ENCODE measurements around the gene NPPA.
A peak's percentile ranks its signal among the peaks of the same experiment; 100 is the strongest.
"Not testable (repeated sequence)": the region's sequence is repeated elsewhere in the genome, so short reads cannot be mapped to it uniquely, and the experiment has no call there.

NPPA gene
- total RNA-seq: 0 reads per million in 3 experiments

DNA sequence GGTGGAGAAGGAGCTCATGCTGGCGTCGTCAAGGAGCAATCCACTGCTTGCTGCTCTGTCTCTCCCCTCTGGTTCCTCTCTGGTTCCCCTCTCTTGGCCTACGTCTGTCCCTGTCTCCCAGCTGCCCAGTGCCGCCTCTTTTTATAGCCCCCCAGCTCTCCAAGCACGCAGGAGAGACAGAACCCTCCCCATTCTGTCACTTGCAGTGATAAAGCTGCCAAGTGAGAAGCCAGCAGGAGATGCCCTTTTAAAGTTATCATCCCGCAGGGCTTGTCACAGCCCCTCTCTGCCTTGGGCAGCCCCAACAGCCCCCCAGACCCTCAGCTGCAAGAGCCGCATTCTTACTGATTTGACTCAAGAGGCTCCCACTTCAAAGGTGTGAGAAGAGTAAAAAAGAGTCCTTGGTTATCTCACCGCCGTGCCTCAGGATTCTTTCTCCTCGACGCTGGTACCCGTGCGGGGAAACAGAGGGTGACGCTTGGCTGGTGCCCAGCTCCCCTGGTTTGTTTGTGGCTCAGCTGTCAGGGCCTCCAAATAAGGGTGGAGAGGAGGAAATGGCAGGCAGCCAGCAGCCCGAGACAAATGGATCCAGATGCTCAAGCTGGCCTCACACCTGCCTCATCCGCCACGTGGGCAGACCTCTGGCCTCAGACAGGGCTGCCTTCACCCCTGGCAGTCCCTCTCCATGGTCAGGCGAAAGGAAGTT lies at the start of gene NPPA:
NPPA (minus strand) TSS at position 117 of the 706 bp plus-strand sequence; CDS start at position 18, 99 bp downstream.
- DNase-seq: no peak

DNA sequence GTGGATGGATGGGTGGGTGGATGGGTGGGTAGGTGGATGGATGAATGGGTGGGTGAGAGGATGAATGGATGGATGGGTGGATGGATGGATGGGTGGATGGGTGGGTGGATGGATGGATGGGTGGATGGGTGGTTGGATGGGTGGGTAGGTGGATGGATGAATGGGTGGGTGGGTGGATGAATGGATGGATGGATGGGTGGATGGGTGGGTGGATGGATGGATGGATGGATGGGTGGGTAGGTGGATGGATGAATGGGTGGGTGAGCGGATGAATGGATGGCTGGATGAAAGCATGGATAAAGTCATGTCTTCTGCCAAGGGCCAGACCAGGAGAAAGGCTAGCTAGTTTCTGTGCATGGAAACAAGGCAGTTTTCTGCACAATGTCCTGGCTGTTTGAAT lies 46.9 kb upstream of the NPPA start:
- DNase-seq: not testable (repeated sequence)

DNA sequence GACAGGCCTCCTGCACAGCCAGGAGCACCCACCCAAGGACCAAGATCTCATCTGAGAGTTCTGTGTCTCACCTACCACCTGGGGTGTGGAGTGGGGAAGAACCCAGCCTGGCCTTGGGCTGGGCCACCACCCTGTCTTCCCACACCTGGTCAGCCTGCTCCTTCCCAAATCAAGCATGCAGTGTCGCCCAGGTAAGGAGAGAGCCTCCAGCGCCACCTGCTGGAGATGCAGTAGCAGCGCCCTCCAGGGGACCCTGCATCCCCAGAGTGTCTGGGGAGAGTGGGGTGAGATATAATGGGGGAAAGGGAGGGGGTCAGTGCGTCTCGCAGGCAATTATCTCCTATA lies 46.3 kb upstream of the NPPA start:
- peak; percentile 55 for DNase-seq

DNA sequence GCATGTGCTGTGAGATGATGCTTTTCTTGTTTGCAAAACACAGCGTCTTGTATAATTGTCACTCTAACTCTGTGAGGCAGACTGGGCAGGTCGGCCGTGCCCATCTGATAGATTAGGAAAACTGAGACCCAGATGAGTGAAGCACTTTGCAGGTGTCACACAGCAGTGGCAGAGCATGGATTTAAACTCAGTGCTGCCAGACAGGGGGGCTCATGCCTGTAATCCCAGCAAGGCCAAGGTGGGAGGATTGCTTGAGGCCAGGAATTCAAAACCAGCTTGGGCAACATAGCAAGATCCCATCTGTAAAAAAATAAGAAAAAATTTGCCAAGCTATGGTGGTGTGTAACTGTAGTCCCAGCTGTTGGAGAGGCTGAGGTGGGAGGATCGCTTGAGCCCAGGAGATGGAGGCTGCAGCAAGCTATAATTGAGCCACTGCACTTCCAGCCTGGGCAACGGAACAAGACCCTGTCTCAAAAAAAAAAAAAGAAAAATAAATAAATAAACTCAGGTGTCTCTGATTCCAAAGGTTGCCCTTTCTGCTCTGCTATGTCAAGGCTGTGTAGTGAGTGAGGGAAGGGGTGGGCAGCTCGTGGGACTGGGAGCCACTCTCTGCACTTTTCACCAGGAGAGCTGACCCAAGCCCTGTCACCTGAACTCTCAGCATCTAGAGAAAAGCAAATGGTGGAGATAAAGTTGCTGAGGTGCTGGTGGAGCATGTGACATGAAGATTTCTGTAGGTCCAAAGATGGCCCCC lies 44.0 kb upstream of the NPPA start:
- DNase-seq: no peak

DNA sequence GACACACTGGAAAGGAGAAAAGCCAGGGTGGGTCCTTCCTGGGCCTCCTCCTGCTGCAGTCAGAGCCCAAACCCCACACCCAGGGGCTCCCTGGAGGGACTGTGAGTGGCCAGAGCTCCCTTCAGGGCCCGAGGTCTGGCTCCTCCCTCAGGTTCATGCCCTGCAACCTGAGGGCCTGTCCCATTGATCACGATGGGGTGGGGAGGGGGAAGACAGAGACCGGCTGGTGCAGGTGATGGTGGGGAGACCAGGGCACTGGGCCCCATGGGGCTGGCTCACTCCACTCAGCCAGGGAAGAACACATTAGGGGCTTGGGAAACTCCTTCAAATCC lies 41.3 kb upstream of the NPPA start:
- DNase-seq: no peak

DNA sequence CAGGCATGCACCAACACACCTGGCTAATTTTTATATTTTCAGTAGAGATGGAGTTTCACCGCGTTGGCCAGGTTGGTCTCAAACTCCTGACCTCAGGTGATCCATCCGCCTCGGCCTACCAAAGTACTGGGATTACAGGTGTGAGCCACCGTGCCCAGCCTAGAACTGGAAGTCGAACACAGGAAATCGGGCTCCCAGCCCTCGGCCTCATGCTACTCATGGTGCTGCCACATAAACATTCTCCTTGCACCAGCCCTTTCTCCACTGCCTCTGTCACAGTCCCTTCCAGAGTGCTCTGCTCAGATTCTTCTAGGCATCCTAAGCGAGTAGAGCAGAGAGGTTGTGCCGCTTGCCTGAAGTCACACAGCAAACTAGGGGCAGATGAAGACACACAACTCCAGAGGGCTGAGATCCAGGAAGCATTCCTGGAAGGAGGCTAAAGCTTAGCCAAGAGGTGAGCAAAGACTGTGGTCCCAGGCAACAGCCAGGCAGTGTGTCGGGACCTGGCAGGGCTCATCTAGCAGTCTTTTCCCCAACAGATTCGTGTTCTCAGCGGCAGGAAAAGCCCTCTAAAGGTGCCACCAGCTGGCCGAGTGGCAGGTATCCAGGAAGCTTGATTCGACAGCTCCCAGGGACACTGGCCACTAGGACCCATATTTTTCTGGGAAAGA lies 40.8 kb upstream of the NPPA start:
- DNase-seq: no peak

DNA sequence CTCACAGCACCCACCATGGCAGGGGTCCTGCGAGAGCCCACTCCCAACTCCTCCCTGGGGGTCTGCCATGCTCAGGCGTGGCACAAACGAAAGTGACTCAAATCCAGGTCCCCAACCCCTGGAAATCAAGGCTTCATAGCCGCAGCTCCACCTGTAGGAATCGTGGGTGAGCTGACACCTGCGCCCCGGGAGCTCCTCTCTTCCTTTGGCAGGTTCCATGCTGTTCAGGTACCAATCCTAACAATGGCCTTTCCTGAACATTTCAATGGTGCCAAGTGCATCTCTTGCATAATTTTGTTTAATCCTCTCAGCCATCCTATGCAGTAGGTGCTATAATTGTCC lies 40.1 kb upstream of the NPPA start:
- no peak for DNase-seq

DNA sequence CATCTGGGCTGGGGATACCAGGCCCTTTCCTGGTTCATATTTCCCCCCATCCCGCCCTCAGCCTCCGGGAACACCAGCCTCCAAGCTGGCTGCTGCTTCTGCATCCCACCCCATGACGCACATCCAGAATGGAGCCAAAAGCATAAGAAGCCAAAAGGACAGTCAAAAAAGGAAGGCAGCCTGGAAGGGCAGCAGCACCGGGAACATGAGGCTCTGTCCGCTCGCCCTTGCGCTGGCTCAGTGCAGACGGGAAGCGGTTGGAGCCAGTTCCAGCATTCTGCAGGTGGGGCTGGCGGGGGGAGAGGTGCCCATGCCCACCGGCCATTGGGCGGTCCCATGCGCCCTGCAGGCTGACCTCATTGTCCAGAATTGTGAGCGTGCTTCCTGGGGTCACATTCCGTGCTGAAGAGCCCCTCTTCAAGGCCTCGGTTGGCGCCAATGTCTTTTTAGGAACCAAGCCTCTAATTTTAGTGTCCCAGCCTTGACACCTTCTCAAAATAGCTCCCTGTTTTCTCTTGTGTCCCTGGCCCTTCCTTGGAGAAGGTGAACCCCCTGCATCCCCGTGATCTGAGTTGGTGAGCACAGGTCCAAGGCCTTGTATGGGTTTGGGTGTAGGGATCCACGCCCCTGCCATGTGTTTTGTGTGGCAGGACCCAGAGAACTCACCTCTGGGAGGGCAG lies 39.5 kb upstream of the NPPA start:
- DNase-seq: no peak

DNA sequence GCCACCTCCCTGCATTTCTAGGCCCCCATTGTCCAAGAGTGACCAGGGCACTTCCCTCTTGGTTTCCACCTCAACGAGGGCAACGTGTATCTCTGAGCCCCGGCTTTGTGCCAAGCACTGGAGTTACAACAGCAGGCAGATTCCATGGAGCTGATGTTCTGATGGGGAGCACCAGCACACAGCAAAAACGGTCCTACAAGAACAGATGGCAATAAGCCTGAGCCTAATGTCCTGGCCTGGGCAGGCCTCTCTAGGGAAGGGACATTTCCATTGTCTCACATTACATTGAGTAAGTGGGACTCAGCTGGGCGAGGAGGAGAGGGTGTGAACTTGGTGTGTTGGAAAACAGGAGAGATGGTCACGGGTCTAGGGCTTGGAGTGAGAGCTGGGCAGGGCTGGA lies 38.3 kb upstream of the NPPA start:
- no peak for DNase-seq

DNA sequence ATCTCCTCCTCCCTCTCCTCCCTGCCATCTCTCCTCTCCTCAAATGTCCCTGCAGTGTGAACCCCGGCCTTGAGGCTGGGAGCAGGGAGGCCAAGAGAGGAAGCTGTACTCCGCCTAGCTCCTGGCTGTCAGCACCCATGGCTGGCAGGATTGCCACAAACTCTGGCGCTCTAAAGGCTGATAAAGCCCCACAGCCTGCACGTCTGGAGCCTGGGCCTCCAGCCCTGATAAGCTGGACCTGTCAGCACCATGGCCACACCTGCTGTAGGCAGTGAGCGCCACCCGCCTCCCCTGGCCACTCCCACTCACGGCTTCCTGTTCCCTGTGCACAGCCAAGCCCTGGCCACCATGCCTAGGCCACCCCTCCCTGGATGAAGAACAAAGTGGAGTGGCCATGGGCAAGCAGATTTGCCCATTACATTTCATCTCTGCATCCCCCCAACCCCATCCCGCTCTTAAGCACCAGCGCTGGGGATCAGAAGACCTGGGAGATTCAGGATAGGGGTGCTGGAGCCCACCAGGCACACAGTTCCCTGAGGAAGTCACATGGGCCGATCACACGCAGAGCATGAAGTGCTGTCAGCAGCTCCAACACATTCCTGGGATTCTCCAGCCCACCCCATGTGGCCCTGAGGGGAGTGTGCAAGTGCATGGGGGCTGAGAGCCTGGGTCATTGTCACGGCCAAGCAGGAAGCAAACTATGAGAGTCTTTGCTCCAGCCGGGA lies 35.4 kb upstream of the NPPA start:
- no peak for DNase-seq

DNA sequence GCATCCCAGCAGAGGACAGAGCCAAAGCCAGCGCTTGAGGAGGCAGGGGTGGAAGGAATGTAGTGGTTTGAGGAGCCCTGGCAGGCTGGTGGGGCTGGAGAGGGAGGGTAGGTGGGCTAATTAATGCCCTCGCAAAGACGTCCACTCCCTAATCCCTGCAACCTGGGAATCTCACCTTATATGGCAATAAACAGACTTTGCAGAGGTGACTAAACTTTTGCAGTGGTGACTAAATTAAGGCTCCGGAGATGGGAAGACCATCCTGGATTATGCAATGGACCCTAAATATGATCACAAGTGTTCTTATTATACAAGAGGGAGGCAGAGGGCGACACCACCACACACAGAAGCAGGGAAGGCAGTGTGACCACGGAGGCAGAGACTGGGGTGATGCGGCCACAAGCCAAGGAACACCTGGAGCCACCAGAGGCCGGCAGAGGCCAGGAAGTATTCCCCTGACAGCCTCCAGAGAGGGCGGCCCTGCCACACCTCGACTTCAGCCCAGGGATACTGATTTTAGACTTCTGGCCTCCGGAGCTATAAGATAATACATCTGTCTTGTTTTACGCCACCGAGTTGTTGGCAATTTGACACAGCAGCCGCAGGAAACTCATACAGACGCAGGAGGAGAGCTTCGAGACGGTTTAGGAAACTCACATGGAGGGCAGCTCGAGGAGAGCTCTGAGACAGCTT lies 34.3 kb upstream of the NPPA start:
- DNase-seq: no peak

DNA sequence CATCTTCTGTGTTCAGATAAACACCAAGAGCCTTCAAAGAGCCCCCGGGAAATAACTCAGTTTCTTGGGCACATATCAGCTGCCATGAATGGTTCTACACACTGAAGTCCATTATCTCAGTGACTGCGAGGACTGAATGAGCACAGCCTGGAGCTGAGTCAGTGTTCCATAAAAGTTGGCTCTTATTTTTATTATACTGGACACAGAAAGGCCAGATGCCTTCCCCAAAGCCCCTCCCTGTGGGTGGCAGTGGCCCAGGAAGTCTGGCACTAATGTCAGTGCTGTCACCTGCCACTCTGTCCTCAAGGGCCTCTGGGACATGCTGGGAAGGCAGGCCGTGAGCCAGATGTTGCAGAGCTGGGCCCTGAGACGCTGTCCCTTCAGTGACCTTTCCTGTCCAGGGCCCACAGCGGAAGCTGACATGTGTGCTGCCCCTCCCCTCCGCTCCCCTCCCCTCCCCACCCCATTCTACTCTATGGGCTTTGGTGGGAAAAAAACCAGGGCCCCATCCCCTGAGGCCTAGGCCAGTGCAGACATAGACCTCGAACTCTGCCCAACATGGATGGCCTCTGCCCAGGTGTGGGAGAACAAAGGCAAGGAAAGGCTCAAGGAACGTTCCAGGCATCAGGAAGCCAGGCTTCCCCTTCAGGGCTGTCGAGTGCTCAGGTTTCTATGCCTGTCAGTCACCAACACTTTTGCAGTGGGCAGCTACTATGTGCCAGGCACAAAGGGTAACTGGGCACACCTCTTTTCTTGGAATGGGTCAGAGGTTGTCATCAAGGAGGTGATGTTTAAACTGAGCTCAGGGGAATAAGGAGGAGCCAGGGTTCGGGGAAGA lies 33.5 kb upstream of the NPPA start:
- DNase-seq: no peak

DNA sequence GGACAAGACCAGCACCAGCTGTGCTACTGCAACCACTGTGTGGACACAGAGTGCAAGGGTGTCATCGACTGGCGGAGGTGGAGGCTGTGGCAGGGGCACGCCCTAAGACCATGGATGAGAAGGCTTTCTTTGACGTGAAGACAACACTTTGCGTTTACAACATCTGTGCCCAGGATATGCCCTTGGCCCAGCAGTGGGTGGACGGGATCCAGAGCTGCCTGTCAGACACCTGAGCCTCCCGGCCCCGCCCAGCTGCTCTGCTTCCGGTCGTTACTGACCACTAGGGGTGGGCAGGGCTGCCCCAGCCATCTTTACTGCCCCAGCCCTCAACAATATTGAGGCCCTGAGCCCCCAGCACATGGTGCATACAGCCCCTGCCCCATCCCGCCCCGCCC lies 32.6 kb upstream of the NPPA start:
- no peak for DNase-seq

DNA sequence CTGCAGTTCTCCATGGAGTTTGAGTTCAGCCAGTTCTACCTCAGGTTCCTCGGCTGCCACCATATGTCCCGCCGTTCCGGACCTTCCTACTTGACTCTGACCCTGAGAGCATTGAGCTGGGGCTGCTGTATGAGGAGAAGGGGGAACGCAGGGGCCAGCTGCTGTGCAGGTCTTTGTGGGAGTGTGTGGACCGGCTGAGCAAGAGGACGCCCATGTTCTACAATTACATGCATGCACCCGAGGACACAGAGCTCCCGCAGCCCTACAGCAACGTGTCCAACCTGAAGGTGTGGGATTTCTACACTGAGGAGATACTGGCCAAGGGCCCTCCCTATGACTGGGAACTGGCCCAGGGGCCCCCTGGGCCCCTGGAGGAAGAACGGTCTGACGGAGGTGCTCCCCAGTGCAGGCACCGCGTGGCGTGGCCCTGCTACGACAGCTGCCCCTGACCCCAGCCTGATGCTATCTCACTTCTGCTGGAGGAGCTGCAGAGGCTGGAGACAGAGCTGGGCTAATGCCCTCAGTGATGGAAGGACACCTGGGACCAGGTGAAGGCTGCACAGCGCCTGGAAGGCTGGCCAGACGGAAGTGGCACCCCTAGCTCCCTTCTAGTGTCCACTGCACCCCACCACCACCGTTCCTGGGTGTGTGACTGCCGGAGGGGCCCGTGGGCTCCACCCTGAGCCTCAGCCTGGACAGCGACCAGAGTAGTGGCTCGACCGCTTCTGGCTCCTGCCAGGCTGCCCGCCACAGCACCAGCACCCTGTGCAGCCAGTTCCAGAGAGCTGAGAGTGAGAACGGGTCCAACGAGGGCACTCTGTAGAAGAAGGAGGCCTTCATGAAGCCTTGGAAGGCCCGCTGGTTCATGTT lies 32.0 kb upstream of the NPPA start:
- no peak for DNase-seq

DNA sequence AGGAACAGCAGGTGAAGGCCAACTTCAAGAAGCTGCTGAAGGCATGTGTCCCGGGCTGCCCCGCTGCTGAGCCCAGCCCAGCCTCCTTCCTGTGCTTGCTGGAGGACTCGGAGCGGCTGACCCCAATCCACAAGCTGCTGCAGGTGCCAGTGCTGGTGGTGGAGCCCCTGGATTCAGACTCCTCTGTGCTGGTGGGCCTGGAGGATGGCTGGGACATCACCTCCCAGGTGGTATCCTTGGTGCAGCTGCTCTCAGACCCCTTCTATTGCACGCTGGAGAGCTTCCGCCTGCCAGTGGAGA lies 31.3 kb upstream of the NPPA start:
- no peak for DNase-seq

DNA sequence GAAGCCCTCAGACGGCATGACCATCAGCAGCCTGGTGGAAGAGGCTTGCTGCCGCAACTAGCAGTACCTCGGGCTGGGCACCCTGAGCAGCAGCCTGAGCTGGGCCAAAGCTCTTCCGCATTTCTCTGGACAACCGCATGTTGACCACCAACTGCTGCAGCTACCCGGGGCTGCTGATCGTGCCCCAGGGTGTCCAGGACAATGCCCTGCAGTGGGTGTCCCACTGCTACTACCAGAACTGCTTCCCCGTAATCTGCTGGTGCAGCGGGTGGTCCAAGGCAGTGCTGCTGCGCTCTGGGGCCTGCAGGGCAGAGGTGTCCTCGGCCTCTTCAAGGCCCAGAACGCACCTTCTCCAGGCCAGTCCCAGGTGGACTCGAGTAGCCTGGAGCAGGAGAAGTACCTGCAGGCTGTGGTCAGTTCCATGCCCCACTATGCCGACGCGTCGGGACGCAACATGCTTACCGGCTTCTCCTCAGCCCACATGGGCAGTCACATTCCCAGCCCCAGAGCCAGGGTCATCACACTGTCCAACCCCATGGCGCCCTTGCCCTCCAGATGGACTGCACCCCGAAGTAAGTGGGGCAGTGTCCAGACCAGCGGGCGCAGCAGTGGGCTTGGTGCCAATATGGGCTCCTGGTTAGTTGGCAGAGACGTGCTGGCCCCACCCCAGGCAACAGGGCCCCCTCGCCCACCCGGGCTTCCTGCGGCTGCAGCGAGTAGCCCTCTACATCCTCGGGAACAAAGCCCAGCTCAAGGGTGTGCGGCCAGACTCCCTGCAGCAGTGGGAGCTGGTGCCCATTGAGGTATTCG lies 30.7 kb upstream of the NPPA start:
- no peak for DNase-seq

DNA sequence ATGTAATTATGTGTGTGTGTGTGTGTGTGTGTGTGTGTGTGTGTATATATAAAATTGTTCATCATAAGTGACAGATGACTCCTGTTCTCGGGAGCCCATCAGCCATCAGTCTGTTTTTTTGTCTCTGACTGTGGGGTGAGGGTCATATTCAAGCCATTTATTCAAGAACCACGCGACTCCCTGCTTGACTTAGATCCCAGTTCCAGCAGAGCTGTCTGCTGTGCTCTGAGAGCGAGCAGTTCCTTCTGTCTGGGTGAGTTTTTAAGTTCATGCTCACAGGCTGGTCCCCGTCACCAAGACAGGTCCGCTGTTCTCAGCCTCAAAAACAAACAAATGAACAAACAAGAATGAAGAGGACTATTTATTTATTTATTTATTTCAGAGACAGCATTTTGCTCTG lies 29.5 kb upstream of the NPPA start:
- DNase-seq: no peak

DNA sequence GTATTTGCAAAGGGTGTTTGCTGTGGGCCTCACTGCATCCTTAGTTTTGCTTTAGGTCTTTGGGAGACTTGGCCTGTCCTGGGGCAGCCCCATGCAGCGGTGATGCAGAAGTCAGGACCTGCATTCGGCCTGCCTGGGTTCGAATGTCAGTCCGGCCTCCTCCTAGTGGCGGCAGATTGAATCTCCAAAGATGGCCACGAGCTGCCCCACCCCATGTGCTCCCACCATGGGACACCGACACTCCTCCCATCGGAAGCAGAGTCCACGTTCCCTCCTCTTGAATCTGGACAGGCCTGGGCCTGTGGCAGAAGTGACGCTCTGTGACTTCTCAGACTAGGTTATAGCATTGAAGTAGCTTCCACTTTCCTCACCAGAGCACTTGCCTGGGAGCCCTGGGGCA lies 27.5 kb upstream of the NPPA start:
- no peak for DNase-seq

DNA sequence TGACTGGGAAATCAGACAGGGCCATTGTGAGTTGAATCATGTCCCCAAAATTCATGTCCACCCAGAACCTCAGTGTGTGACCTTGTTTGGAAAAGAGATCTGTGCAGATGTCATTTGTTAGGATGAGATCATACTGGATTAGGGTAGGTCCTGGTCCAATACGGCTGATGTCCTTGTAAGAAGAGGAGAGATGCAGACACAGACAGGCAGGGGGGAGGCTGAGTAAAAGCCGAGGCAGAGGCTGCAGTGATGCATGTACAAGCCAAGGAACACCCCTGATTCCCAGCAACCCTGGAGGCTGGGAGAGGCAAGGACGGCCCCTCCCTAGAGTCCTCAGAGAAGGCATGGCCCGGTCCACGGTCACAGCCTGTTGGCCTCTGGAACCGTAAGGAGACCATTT lies 27.0 kb upstream of the NPPA start:
- DNase-seq: no peak

DNA sequence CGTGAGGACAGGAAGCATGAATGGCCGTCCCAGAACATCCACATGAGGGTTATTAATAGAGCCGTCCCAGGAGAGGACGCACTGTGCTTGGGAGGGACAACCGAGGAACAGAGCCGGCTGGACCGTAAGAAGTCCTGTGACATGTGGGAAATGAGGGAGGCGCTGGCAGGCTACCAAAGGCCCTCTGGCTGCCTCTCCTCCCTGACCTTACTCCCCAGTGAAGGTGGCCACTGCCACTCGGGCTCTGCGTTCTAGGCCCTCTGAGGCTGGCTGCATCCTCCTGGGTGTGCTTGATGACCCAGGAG lies 26.6 kb upstream of the NPPA start:
- no peak for DNase-seq
